ENCODE results near the gene SEPTIN3. TPM values are rescaled to one million over a fixed set of nuclear protein-coding genes. Genes with fewer than 3 reads are reported as not detected.

The SEPTIN3 gene
- total RNA-seq, 3 donors from 2014 or later: 0.23 to 1.6 (median 0.41) TPM

- DNase-seq: no peak
- H3K36me3 ChIP-seq (ENCODE audit: low read depth): no peaks in the 10 kb centered on the region
- TF ChIP-seq CTCF (IDR thresholded peaks at IDR 0.05): no peak
- no peaks in the 10 kb centered on the region for H3K4me1 ChIP-seq (ENCODE audit: low read depth)
- ATAC-seq: no peak
- intact Hi-C loops (cut with DNase I, micrococcal nuclease): no loop called here
- no peak within 1 kb of the TSS for H3K4me3 ChIP-seq
- no peaks in the 10 kb centered on the region for H3K9me3 ChIP-seq
Measured at GRCh38 chr22:41951898-41952474, 17.3 kb upstream of the SEPTIN3 start, which contains the start of gene SMIM45. Gene SMIM45 (plus strand): TSS chr22:41952150.

GRCh38 chr22:41952713-41953112, 16.5 kb upstream of the SEPTIN3 start:
- no peaks in the 10 kb centered on the region for H3K36me3 ChIP-seq (ENCODE audit: low read depth)
- no peaks in the 10 kb centered on the region for H3K9me3 ChIP-seq
- no peak for TF ChIP-seq CTCF (IDR thresholded peaks at IDR 0.05)
- no peaks in the 10 kb centered on the region for H3K4me1 ChIP-seq (ENCODE audit: low read depth)
- ATAC-seq: no peak
- intact Hi-C loops (cut with DNase I, micrococcal nuclease): no loop called here
- DNase-seq: no peak
- H3K4me3 ChIP-seq: no peak overlapping the region

GRCh38 chr22:41957941-41958556, 11.2 kb upstream of the SEPTIN3 start:
- intact Hi-C loops (cut with DNase I, micrococcal nuclease): no loop called here
- no peaks in the 10 kb centered on the region for H3K4me1 ChIP-seq (ENCODE audit: low read depth)
- H3K9me3 ChIP-seq: no peaks in the 10 kb centered on the region
- TF ChIP-seq CTCF (IDR thresholded peaks at IDR 0.05): peak; percentile 22
- DNase-seq (peak in 1 of 3 donors; percentile 39), ATAC-seq (peak; percentile 65)
- no peak overlapping the region for H3K4me3 ChIP-seq
- H3K36me3 ChIP-seq (ENCODE audit: low read depth): no peaks in the 10 kb centered on the region

- no peak for ATAC-seq
- no peak for DNase-seq
- H3K4me1 ChIP-seq (ENCODE audit: low read depth): no peaks in the 10 kb centered on the region
- H3K36me3 ChIP-seq (ENCODE audit: low read depth): no peaks in the 10 kb centered on the region
- H3K9me3 ChIP-seq: no peaks in the 10 kb centered on the region
- intact Hi-C loops (cut with DNase I, micrococcal nuclease): no loop called here
- no peak overlapping the region for H3K4me3 ChIP-seq
- TF ChIP-seq CTCF (IDR thresholded peaks at IDR 0.05): no peak
Measured at GRCh38 chr22:41963453-41964111, 5.7 kb upstream of the SEPTIN3 start.

- no peaks in the 10 kb centered on the region for H3K36me3 ChIP-seq (ENCODE audit: low read depth)
- ATAC-seq (no peak), DNase-seq (no peak)
- TF ChIP-seq CTCF (IDR thresholded peaks at IDR 0.05): no peak
- no peaks in the 10 kb centered on the region for H3K4me1 ChIP-seq (ENCODE audit: low read depth)
- intact Hi-C loops (cut with DNase I, micrococcal nuclease): no loop called here
- no peaks in the 10 kb centered on the region for H3K9me3 ChIP-seq
- no peak overlapping the region for H3K4me3 ChIP-seq
Measured at GRCh38 chr22:41964112-41964491, 5.1 kb upstream of the SEPTIN3 start.

Measured in mucosa of descending colon (tissue), 3 donors.